Neural progenitor cell (in vitro differentiated cells): ENCODE results near the gene CD300E.

Experiments used
- CTCF ChIP-seq: fragments of 200-600 bp; sonication (generic); IDR thresholded peaks from 2 replicates; pipeline ENCODE4 v1.5.1; 2017; ENCODE audit warnings: antibody characterized with exemption, mild to moderate bottlenecking
- EZH2 ChIP-seq: fragments of 200-600 bp; sonication (generic); IDR thresholded peaks from 2 replicates; pipeline ENCODE4 v1.6.1; 2017; ENCODE audit warnings: antibody characterized with exemption, mild to moderate bottlenecking, moderate library complexity
- EZH2phosphoT487 ChIP-seq: fragments of 200-600 bp; sonication (generic); IDR thresholded peaks from 2 replicates; pipeline ENCODE4 v1.6.1; 2017; ENCODE audit warnings: antibody characterized with exemption

- TF ChIP-seq CTCF (no peak), EZH2phosphoT487 (no peak), EZH2 (no peak)
Observed at GRCh38 chr17:74645010-74645409, 21.5 kb upstream of the CD300E start.
